ENCODE measurements around the gene PCBP4.

- TF ChIP-seq POLR2A (IDR thresholded peaks at IDR 0.05) (no peak), CTCF (IDR thresholded peaks at IDR 0.05) (no peak)
Measured at GRCh38 chr3:51928438-51928837, 38.8 kb downstream of the PCBP4 start.
